GM23338 (cell line): ENCODE measurements around the gene LDB3. TPM values are rescaled to one million over a fixed set of nuclear protein-coding genes. Genes with fewer than 3 reads are reported as not detected.

ENCODE experiments used
- CREB1 ChIP-seq: fragments of 250-450 bp; sonication (Bioruptor Pico); IDR thresholded peaks from 2 replicates; pipeline ENCODE4 v1.5.0; 2020; ENCODE audit warnings: low read depth, mild to moderate bottlenecking, moderate library complexity
- EZH2phosphoT487 ChIP-seq: fragments of 200-600 bp; sonication (generic); IDR thresholded peaks from one replicate; pipeline ENCODE4 v1.8.1; 2018; ENCODE audit warnings: antibody characterized with exemption; ENCODE audit not compliant: unreplicated experiment
- REST ChIP-seq: IDR thresholded peaks from one replicate; pipeline ENCODE4 v1.6.1; 2018; ENCODE audit warnings: antibody characterized with exemption; ENCODE audit not compliant: unreplicated experiment
- ZNF114 ChIP-seq: fragments of 250-450 bp; sonication (Bioruptor Pico); IDR thresholded peaks from 2 replicates; pipeline ENCODE4 v1.5.0; 2020; ENCODE audit warnings: mild to moderate bottlenecking, moderate library complexity
- polyA plus RNA-seq: library from polyadenylated mRNA; unstranded; fragments of >200 nt; fragmentation: Nextera tagmentation; extraction: Ambion mirVana; gene quantifications from 2 replicates; pipeline ENCODE4 v1.2.1, GENCODE V29; 2016
- total RNA-seq: library from RNA; depleted of rRNA; stranded (reverse); fragments of >200 nt; shearing (Covaris generic); gene quantifications from 2 replicates; pipeline ENCODE4 v1.2.3, GENCODE V29; 2014
- TF ChIP-seq, protein P1 (sequence below): fragments of 250-450 bp; sonication (Bioruptor Pico); IDR thresholded peaks from 2 replicates; pipeline ENCODE4 v1.5.0; 2020; ENCODE audit warnings: mild to moderate bottlenecking, moderate library complexity
- TF ChIP-seq, protein P2 (sequence below), 2 experiments: fragments of 200-600 bp in 1 of 2; sonication (generic) in 1 of 2; conservative IDR thresholded peaks; 2 replicates each; pipeline versions ENCODE4 v1.5.1 to v1.6.1; 2016 to 2017; ENCODE audit warnings: antibody characterized with exemption in 2 of 2, low read depth in 2 of 2, mild to moderate bottlenecking in 2 of 2, moderate library complexity in 1 of 2

The LDB3 gene
- total and polyA plus RNA-seq, 2 experiments from 2014 or later: 0.14 to 0.16 TPM

- TF ChIP-seq, protein P1, sequence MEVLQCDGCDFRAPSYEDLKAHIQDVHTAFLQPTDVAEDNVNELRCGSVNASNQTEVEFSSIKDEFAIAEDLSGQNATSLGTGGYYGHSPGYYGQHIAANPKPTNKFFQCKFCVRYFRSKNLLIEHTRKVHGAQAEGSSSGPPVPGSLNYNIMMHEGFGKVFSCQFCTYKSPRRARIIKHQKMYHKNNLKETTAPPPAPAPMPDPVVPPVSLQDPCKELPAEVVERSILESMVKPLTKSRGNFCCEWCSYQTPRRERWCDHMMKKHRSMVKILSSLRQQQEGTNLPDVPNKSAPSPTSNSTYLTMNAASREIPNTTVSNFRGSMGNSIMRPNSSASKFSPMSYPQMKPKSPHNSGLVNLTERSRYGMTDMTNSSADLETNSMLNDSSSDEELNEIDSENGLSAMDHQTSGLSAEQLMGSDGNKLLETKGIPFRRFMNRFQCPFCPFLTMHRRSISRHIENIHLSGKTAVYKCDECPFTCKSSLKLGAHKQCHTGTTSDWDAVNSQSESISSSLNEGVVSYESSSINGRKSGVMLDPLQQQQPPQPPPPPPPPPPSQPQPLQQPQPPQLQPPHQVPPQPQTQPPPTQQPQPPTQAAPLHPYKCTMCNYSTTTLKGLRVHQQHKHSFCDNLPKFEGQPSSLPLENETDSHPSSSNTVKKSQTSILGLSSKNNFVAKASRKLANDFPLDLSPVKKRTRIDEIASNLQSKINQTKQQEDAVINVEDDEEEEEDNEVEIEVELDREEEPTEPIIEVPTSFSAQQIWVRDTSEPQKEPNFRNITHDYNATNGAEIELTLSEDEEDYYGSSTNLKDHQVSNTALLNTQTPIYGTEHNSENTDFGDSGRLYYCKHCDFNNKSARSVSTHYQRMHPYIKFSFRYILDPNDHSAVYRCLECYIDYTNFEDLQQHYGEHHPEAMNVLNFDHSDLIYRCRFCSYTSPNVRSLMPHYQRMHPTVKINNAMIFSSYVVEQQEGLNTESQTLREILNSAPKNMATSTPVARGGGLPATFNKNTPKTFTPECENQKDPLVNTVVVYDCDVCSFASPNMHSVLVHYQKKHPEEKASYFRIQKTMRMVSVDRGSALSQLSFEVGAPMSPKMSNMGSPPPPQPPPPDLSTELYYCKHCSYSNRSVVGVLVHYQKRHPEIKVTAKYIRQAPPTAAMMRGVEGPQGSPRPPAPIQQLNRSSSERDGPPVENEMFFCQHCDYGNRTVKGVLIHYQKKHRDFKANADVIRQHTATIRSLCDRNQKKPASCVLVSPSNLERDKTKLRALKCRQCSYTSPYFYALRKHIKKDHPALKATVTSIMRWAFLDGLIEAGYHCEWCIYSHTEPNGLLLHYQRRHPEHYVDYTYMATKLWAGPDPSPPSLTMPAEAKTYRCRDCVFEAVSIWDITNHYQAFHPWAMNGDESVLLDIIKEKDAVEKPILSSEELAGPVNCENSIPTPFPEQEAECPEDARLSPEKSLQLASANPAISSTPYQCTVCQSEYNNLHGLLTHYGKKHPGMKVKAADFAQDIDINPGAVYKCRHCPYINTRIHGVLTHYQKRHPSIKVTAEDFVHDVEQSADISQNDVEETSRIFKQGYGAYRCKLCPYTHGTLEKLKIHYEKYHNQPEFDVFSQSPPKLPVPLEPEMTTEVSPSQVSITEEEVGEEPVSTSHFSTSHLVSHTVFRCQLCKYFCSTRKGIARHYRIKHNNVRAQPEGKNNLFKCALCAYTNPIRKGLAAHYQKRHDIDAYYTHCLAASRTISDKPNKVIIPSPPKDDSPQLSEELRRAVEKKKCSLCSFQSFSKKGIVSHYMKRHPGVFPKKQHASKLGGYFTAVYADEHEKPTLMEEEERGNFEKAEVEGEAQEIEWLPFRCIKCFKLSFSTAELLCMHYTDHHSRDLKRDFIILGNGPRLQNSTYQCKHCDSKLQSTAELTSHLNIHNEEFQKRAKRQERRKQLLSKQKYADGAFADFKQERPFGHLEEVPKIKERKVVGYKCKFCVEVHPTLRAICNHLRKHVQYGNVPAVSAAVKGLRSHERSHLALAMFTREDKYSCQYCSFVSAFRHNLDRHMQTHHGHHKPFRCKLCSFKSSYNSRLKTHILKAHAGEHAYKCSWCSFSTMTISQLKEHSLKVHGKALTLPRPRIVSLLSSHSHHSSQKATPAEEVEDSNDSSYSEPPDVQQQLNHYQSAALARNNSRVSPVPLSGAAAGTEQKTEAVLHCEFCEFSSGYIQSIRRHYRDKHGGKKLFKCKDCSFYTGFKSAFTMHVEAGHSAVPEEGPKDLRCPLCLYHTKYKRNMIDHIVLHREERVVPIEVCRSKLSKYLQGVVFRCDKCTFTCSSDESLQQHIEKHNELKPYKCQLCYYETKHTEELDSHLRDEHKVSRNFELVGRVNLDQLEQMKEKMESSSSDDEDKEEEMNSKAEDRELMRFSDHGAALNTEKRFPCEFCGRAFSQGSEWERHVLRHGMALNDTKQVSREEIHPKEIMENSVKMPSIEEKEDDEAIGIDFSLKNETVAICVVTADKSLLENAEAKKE: no peak
- TF ChIP-seq REST (no peak), ZNF114 (CRISPR knock-in tag) (no peak), EZH2phosphoT487 (no peak), CREB1 (CRISPR knock-in tag) (no peak)
- TF ChIP-seq, protein P2, sequence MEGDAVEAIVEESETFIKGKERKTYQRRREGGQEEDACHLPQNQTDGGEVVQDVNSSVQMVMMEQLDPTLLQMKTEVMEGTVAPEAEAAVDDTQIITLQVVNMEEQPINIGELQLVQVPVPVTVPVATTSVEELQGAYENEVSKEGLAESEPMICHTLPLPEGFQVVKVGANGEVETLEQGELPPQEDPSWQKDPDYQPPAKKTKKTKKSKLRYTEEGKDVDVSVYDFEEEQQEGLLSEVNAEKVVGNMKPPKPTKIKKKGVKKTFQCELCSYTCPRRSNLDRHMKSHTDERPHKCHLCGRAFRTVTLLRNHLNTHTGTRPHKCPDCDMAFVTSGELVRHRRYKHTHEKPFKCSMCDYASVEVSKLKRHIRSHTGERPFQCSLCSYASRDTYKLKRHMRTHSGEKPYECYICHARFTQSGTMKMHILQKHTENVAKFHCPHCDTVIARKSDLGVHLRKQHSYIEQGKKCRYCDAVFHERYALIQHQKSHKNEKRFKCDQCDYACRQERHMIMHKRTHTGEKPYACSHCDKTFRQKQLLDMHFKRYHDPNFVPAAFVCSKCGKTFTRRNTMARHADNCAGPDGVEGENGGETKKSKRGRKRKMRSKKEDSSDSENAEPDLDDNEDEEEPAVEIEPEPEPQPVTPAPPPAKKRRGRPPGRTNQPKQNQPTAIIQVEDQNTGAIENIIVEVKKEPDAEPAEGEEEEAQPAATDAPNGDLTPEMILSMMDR (conservative IDR thresholded peaks at IDR 0.05; ENCODE audit: low read depth in 2 of 2): no peak
Observed at GRCh38 chr10:86706977-86707376, 38.7 kb downstream of the LDB3 start (continued).
